Measurements from ENCODE around the gene HS3ST4. TPM values are rescaled to one million over a fixed set of nuclear protein-coding genes. Genes with fewer than 3 reads are reported as not detected.

The HS3ST4 gene
- total and polyA plus RNA-seq, 2 of the 4 experiments (the other 2 are of a cell fraction) = not detected

GRCh38 chr16:26058326-26058725 lies 366.6 kb downstream of the HS3ST4 start:
- dilution Hi-C loops (cut with HindIII; ENCODE audit: low sequenced_read_pairs, unreplicated experiment) (no loop called here), intact Hi-C loops (cut with micrococcal nuclease) (no loop called here), in situ Hi-C loops (cut with MboI; ENCODE audit: low sequenced_read_pairs) (no loop called here)
- ChIA-PET POLR2A (ENCODE audit: unreplicated experiment) (no interaction called here), CTCF (no interaction called here)
- no TSS peak for BruUV-seq (replicated peaks)
- TF ChIP-seq MXI1 (IDR thresholded peaks at IDR 0.05; ENCODE audit: borderline replicate concordance, low read depth, low read length) (no peak), NFE2L2 (IDR thresholded peaks at IDR 0.05; ENCODE audit: low read depth, low read length) (no peak), MAZ (IDR thresholded peaks at IDR 0.05; ENCODE audit: borderline replicate concordance, low read depth, low read length) (no peak), ELK1 (IDR thresholded peaks at IDR 0.05; ENCODE audit: borderline replicate concordance, low read depth, low read length) (no peak), POLR2A (IDR thresholded peaks at IDR 0.05; ENCODE audit: low read depth, low read length) (no peak), FOS (IDR thresholded peaks at IDR 0.05; ENCODE audit: low read depth, low read length) (no peak), SMC3 (IDR thresholded peaks at IDR 0.05; ENCODE audit: low read depth, low read length) (no peak), RCOR1 (IDR thresholded peaks at IDR 0.05; ENCODE audit: insufficient replicate concordance, low read length) (no peak), BHLHE40 (IDR thresholded peaks at IDR 0.05; ENCODE audit: low read depth, low read length) (no peak), RFX5 (IDR thresholded peaks at IDR 0.05; ENCODE audit: low read depth, low read length) (no peak), RAD21 (IDR thresholded peaks at IDR 0.05; ENCODE audit: low read length) (no peak), MAFK (IDR thresholded peaks at IDR 0.05; ENCODE audit: low read depth, low read length) (no peak), CEBPB (IDR thresholded peaks at IDR 0.05; ENCODE audit: low read depth, low read length) (no peak), CTCF (conservative IDR thresholded peaks at IDR 0.05; ENCODE audit: low read depth, low read length) (no peak), USF2 (IDR thresholded peaks at IDR 0.05; ENCODE audit: low read depth, low read length) (no peak), CHD1 (IDR thresholded peaks at IDR 0.05; ENCODE audit: low read depth, low read length) (no peak)
- no CpG with 5 or more reads among the region's 3 CpGs for WGBS, 2 experiments (ENCODE audit: extremely low coverage in 2 of 2, insufficient read length in 1 of 2)
- Histone ChIP-seq H3K14ac (replicated peaks; ENCODE audit: low read depth, low read length) (no peak overlapping the region), H2AK5ac (ENCODE audit: low read depth, low read length) (no peak overlapping the region), H3K9me1 (ENCODE audit: insufficient read depth, low read length) (no peaks in the 10 kb centered on the region), H3K36me3 (ENCODE audit: control insufficient read depth, insufficient read depth, low read length) (no peaks in the 10 kb centered on the region), H4K20me1 (ENCODE audit: insufficient read depth, low read length) (no peaks in the 10 kb centered on the region), H2AK9ac (replicated peaks; ENCODE audit: low read depth, low read length, poor library complexity) (no peak overlapping the region), H4K5ac (ENCODE audit: low read depth, low read length) (no peak overlapping the region), H2BK20ac (ENCODE audit: low read depth, low read length) (no peak overlapping the region), H3K23ac (ENCODE audit: low read depth, low read length) (no peak overlapping the region), H3K27me3 (ENCODE audit: control insufficient read depth, insufficient read depth, low read length) (no peaks in the 10 kb centered on the region), H2AFZ (replicated peaks; ENCODE audit: low read length, poor library complexity) (no peak overlapping the region), H3K4me1 (ENCODE audit: control insufficient read depth, insufficient read depth, low read length) (no peaks in the 10 kb centered on the region), H4K91ac (ENCODE audit: insufficient read depth, low read depth, low read length) (no peak overlapping the region), H3K27ac (ENCODE audit: insufficient read depth, low read length) (no peak overlapping the region), H3K9ac (ENCODE audit: low read depth, low read length) (no peak overlapping the region), H3K4me2 (ENCODE audit: low read depth, low read length) (no peak overlapping the region), H2BK5ac (ENCODE audit: low read depth, low read length, poor library complexity, severe bottlenecking) (no peak overlapping the region), H4K8ac (ENCODE audit: low read depth in 2 of 2, low read length in 2 of 2) (no peak overlapping the region), H3K9me3 (ENCODE audit: control insufficient read depth, insufficient read depth, low read length) (peaks cover 11% of the 10 kb centered on the region), H3K4ac (ENCODE audit: low read depth, low read length) (no peak overlapping the region), H2BK15ac (ENCODE audit: low read depth, low read length) (no peak overlapping the region), H3K4me3 (ENCODE audit: insufficient read depth, low read depth, low read length) (no peak overlapping the region), H3K79me1 (ENCODE audit: low read depth in 1 of 2, low read length in 2 of 2) (no peaks in the 10 kb centered on the region), H2BK120ac (ENCODE audit: low read depth, low read length) (no peak overlapping the region), H3K18ac (ENCODE audit: low read depth, low read length) (no peak overlapping the region), H3K56ac (ENCODE audit: extremely low read depth, insufficient read depth, low read length) (no peak overlapping the region)
- no peak for DNase-seq
- ATAC-seq (ENCODE audit: low read depth) = no peak

Measured in IMR-90 (cell line).